Epithelial cell of esophagus (primary cell): ENCODE results near the gene IDH2.
"Not testable (repeated sequence)": the region's sequence is repeated elsewhere in the genome, so short reads cannot be mapped to it uniquely, and the experiment has no call there.

Experiments used
- DNase-seq: peaks from one replicate; pipeline ENCODE4 v3.0.0; 2010; ENCODE audit warnings: low read depth
- H3K4me3 ChIP-seq: 2 replicates; pipeline ENCODE4 v1.5.1; 2011; ENCODE audit warnings: mild to moderate bottlenecking, low read length, control low read depth
- TF ChIP-seq, protein P1 (sequence below): IDR thresholded peaks from 2 replicates; pipeline ENCODE4 v1.5.1; 2011; ENCODE audit warnings: low read depth, mild to moderate bottlenecking, low read length, control low read depth, inconsistent platforms; ENCODE audit not compliant: insufficient read depth; ENCODE audit errors: missing control alignments

The IDH2 gene

DNA sequence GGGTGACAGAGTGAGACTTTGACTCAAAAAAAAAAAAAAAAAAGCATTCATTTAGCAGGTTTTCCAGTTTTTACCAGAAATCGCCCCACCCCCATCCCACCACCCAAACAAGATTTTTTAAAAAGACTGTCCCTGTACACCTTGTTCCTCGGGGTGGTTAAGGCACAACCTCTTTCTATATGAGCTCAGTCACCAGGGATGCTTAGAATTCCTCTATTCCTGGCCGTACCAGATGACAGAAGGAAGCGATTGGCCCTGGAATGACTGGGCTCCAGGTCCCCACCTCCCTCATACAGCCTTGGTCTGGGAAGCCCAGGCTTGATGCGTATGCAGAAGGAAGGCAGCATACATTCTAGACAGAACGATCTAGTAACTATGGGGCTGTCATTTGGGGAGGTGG, 25.6 kb downstream of the IDH2 start:
- DNase-seq: no peak
- TF ChIP-seq, protein P1, sequence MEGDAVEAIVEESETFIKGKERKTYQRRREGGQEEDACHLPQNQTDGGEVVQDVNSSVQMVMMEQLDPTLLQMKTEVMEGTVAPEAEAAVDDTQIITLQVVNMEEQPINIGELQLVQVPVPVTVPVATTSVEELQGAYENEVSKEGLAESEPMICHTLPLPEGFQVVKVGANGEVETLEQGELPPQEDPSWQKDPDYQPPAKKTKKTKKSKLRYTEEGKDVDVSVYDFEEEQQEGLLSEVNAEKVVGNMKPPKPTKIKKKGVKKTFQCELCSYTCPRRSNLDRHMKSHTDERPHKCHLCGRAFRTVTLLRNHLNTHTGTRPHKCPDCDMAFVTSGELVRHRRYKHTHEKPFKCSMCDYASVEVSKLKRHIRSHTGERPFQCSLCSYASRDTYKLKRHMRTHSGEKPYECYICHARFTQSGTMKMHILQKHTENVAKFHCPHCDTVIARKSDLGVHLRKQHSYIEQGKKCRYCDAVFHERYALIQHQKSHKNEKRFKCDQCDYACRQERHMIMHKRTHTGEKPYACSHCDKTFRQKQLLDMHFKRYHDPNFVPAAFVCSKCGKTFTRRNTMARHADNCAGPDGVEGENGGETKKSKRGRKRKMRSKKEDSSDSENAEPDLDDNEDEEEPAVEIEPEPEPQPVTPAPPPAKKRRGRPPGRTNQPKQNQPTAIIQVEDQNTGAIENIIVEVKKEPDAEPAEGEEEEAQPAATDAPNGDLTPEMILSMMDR: no peak
- peak overlapping the region; percentile 2 for H3K4me3 ChIP-seq

DNA sequence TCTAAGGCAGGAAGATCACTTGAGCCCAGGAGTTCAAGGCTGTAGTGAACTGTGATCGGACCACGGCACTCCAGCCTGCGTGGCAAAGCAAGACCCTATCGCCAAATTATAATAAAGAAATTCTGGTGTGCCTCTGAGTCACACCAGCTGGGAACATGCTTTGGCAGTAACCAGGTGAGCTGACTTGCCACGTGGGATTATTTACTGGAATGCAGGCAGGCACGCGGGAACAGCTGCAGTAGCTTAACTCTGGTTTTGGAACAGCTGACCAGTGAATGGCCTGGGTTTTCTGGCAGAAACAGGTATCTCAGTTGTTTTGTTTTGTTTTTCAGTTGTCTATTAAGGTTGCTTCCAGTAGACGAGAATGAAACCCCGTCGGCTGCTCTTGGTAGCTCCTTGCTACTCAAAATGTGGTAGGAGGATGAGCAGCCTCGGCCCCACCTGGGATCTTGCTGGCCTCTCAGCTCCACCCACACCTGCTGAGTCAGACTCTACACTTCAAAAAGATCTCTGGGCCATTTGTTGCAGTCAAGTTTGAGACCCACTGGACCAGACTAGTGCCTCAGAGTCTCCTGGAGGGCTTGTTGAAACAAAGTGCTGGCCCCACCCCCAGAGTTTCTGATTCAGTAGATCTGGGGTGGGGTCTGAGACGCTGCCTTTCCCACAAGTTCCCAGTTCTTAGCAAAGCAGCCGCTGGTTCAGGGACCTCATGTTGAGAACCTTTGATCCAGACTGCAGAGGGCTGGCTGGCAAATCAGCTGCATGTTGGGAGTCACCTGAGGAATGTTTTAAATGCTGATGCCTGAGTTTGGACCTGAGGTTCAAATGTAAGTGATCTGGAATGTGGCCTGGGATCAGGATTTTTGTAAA, 26.6 kb downstream of the IDH2 start:
- peak; percentile 98 for DNase-seq
- peak overlapping the region; percentile 37 for H3K4me3 ChIP-seq
- TF ChIP-seq, protein P1: no peak

DNA sequence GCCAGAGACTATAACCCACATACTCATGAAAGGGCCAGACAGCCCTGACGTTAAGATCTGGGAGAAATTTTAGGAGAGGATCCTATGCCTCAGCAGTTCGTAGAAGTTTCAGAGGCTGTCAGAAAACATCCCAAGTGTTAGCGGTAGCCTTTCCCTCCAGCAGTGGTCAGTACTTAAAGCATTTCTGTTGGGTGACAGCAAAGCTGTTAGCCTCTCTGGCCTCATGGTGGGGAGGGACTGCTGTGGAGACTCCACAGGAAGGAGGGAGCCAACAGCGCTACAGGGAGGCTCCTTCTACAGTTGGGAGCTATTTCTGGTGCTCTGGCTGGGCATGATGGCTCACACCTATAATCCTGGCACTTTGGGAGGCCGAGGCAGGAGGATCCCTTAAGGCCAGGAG, 27.4 kb downstream of the IDH2 start:
- TF ChIP-seq, protein P1: no peak
- no peak for DNase-seq
- H3K4me3 ChIP-seq: no peak overlapping the region

DNA sequence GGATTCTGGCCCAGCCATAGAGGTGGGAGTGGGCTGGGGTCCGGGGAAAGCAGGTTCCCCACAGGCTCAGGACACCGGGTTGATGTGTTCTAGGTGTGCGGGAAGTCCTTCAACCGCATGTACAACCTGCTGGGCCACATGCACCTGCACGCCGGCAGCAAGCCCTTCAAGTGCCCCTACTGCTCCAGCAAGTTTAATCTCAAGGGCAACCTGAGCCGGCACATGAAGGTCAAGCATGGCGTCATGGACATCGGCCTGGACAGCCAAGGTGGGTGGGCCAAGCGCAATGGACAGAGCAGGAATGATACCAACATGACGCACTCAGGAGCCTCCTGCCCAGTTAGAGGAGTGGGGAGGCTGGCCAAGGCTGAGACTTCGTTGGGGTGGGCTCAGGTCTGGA, 28.2 kb downstream of the IDH2 start:
- TF ChIP-seq, protein P1: no peak
- no peak for DNase-seq
- H3K4me3 ChIP-seq: no peak overlapping the region

DNA sequence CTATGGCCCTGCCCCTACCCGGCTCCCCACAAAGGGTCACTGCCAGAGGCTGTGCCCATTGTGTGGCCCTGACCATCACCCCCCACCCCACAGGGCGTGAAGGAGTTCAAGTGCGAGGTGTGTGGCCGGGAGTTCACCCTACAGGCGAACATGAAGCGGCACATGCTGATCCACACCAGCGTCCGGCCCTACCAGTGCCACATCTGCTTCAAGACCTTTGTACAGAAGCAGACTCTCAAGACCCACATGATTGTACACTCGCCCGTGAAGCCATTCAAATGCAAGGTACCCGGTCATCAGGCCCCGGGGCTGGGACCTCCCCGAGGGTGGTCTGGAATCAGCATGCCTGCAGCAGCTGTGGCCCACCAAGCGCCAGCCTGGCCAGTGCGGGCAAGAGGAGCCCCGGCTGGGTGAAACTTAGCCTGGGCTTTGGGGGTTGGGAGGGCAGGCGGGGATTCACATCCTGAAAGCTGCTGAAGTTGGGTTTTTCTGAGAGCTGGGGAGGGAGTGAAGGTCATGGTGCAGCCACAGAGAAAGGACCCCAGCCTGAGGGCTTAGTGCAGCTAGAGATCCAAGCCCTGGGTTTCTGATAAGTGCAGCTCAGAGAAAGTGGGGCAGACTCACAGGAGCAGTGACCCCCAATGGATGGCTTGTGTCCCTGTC, 29.2 kb downstream of the IDH2 start:
- H3K4me3 ChIP-seq: no peak overlapping the region
- no peak for DNase-seq
- TF ChIP-seq, protein P1: no peak

DNA sequence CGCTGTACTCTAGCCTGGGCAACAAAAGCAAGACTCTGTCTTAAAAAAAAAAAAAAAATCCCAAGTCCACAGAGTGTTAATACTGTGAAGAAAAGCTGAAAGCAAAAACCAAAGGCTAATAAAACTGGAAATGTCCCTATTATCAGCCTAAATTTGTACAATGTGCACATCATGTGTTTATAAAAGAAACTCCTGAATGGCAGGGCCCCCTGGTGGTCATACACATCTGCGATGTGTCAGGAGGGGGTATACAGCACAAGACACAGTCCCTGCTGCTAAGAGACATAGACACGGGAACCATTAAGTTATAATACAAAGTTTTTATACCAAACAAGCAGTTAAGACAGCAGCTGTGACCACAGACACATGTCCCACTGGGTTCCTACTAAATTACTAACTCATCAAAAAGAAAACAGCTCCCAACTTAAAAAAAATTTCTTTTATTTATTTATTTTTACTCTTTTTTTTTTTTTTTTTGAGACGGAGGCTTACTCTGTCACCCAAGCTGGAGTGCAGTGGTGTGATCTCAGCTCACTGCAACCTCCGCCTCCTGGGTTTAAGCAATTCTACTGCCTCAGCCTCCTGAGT, 31.0 kb downstream of the IDH2 start:
- peak; percentile 82 for DNase-seq
- TF ChIP-seq, protein P1: peak; percentile 73
- H3K4me3 ChIP-seq: no peak overlapping the region

DNA sequence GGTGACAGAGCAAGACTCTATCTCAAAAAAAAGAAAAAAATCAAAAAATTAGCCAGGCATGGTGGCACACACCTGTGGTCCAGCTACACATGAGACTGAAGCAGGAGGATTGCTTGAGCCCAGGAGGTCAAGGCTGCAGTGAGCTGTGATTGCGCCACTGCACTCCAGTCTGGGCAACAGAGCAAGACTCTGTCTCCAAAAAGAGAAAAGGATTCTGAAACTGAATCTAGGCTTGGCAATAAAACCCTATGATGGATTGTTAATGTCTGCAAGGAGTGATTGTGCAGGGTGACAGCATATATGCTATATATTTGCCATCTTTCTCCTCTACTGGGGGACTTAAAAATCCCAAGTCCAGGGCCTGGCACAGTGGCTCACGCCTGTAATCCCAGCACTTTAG, 31.6 kb downstream of the IDH2 start:
- not testable (repeated sequence) for H3K4me3 ChIP-seq, DNase-seq
